Measurements from ENCODE around the gene PHLPP1.
"Not testable (repeated sequence)": the region's sequence is repeated elsewhere in the genome, so short reads cannot be mapped to it uniquely, and the experiment has no call there.

PHLPP1 gene

GRCh38 chr18:62688743-62689317, 26.5 kb upstream of the PHLPP1 start:
- no peak overlapping the region for H3K4me3 ChIP-seq (ENCODE audit: low read depth, low read length)
- no peak for TF ChIP-seq CTCF (IDR thresholded peaks at IDR 0.05; ENCODE audit: insufficient read depth, low read depth, low read length, missing control alignments)
- DNase-seq (ENCODE audit: low read depth): no peak

- no peak for DNase-seq (ENCODE audit: low read depth)
- no peak overlapping the region for H3K4me3 ChIP-seq (ENCODE audit: low read depth, low read length)
- TF ChIP-seq CTCF (IDR thresholded peaks at IDR 0.05; ENCODE audit: insufficient read depth, low read depth, low read length, missing control alignments): no peak
Measured at GRCh38 chr18:62690236-62690815, 25.0 kb upstream of the PHLPP1 start.

GRCh38 chr18:62693659-62694058, 21.7 kb upstream of the PHLPP1 start:
- no peak overlapping the region for H3K4me3 ChIP-seq (ENCODE audit: low read depth, low read length)
- DNase-seq (ENCODE audit: low read depth): no peak
- no peak for TF ChIP-seq CTCF (IDR thresholded peaks at IDR 0.05; ENCODE audit: insufficient read depth, low read depth, low read length, missing control alignments)

- TF ChIP-seq CTCF (IDR thresholded peaks at IDR 0.05; ENCODE audit: insufficient read depth, low read depth, low read length, missing control alignments): no peak
- H3K4me3 ChIP-seq (ENCODE audit: low read depth, low read length): no peak overlapping the region
Measured at GRCh38 chr18:62697636-62698035, 17.7 kb upstream of the PHLPP1 start.

GRCh38 chr18:62702259-62702658, 13.1 kb upstream of the PHLPP1 start:
- DNase-seq (ENCODE audit: low read depth): peak; percentile 12
- no peak overlapping the region for H3K4me3 ChIP-seq (ENCODE audit: low read depth, low read length)
- TF ChIP-seq CTCF (IDR thresholded peaks at IDR 0.05; ENCODE audit: insufficient read depth, low read depth, low read length, missing control alignments): no peak

More at GRCh38 chr18:62697636-62698035, 17.7 kb upstream of the PHLPP1 start:
- DNase-seq (ENCODE audit: low read depth): no peak

GRCh38 chr18:62706879-62707278, 8.5 kb upstream of the PHLPP1 start:
- DNase-seq (ENCODE audit: low read depth): not testable (repeated sequence)

GRCh38 chr18:62709908-62710307, 5.4 kb upstream of the PHLPP1 start:
- H3K4me3 ChIP-seq (ENCODE audit: low read depth, low read length); DNase-seq (ENCODE audit: low read depth): not testable (repeated sequence)

More at GRCh38 chr18:62706879-62707278, 8.5 kb upstream of the PHLPP1 start:
- H3K4me3 ChIP-seq (ENCODE audit: low read depth, low read length): not testable (repeated sequence)

- no peak for DNase-seq (ENCODE audit: low read depth)
- no peak overlapping the region for H3K4me3 ChIP-seq (ENCODE audit: low read depth, low read length)
- no peak for TF ChIP-seq CTCF (IDR thresholded peaks at IDR 0.05; ENCODE audit: insufficient read depth, low read depth, low read length, missing control alignments)
Measured at GRCh38 chr18:62710417-62710816, 4.9 kb upstream of the PHLPP1 start.

Data from GM12865 (cell line).